Measurements from ENCODE around the gene ERICH4. TPM values are rescaled to one million over a fixed set of nuclear protein-coding genes. Genes with fewer than 3 reads are reported as not detected.

Gene ERICH4
- total RNA-seq, 4 donors from 2014 or later: not detected

GRCh38 chr19:41413947-41414346, 29.0 kb upstream of the ERICH4 start:
- 79 to 80% methylated on average over 1 to 7 of the region's 10 CpGs for WGBS, 2 donors (ENCODE audit: low coverage in 1 of 2)
- ATAC-seq: no peak
- H3K36me3 ChIP-seq: peaks cover 0 to 87% of the 10 kb centered on the region in 2 donors
- TF ChIP-seq, protein P1, sequence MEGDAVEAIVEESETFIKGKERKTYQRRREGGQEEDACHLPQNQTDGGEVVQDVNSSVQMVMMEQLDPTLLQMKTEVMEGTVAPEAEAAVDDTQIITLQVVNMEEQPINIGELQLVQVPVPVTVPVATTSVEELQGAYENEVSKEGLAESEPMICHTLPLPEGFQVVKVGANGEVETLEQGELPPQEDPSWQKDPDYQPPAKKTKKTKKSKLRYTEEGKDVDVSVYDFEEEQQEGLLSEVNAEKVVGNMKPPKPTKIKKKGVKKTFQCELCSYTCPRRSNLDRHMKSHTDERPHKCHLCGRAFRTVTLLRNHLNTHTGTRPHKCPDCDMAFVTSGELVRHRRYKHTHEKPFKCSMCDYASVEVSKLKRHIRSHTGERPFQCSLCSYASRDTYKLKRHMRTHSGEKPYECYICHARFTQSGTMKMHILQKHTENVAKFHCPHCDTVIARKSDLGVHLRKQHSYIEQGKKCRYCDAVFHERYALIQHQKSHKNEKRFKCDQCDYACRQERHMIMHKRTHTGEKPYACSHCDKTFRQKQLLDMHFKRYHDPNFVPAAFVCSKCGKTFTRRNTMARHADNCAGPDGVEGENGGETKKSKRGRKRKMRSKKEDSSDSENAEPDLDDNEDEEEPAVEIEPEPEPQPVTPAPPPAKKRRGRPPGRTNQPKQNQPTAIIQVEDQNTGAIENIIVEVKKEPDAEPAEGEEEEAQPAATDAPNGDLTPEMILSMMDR (IDR thresholded peaks at IDR 0.05): no peak
- TF ChIP-seq POLR2A (IDR thresholded peaks at IDR 0.05): no peak
- no peak for TF ChIP-seq EP300 (IDR thresholded peaks at IDR 0.05)
- no peak for TF ChIP-seq POLR2AphosphoS5 (IDR thresholded peaks at IDR 0.05)
- no peaks in the 10 kb centered on the region for H3K27me3 ChIP-seq
- no peak overlapping the region for H3K4me3 ChIP-seq
- peaks cover 0 to 32% (median 4%) of the 10 kb centered on the region in 3 donors for H3K4me1 ChIP-seq
- H3K9me3 ChIP-seq: no peaks in the 10 kb centered on the region
- no peak overlapping the region for H3K27ac ChIP-seq

DNA sequence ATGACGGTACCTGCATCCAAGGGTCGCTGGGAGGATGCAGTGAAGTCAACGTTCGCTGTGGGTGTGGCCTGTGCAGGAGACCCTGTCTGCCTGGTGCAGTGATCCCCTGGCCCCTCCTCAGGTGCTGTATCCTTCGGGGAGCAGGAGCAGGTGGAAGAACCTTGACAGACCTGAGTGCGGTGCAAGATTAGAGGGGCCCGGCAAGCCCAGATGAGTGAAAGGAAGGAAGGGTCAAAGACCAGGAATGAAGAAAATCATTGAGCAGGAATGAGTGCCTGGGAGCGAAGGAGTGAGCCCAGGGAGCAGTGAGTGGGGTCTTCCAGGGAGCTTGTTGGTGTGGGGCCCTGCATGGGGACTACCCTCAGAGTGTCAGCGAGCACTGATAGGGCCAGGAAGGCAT, 28.5 kb upstream of the ERICH4 start:
- WGBS, 2 donors (ENCODE audit: low coverage in 1 of 2): 84 to 93% methylated on average over 5 to 8 of the region's 9 CpGs
- no peak overlapping the region for H3K27ac ChIP-seq
- no peaks in the 10 kb centered on the region for H3K9me3 ChIP-seq
- no peak overlapping the region for H3K4me3 ChIP-seq
- TF ChIP-seq POLR2AphosphoS5 (IDR thresholded peaks at IDR 0.05): no peak
- TF ChIP-seq, protein P1 (IDR thresholded peaks at IDR 0.05): no peak
- TF ChIP-seq POLR2A (IDR thresholded peaks at IDR 0.05): no peak
- no peak for TF ChIP-seq EP300 (IDR thresholded peaks at IDR 0.05)
- H3K27me3 ChIP-seq: no peaks in the 10 kb centered on the region
- peaks cover 0 to 27% (median 4%) of the 10 kb centered on the region in 3 donors for H3K4me1 ChIP-seq
- peaks cover 0 to 92% of the 10 kb centered on the region in 2 donors for H3K36me3 ChIP-seq
- ATAC-seq: no peak

GRCh38 chr19:41415154-41415571, 27.8 kb upstream of the ERICH4 start:
- no peak overlapping the region for H3K27ac ChIP-seq
- peaks cover 0 to 20% (median 2%) of the 10 kb centered on the region in 3 donors for H3K4me1 ChIP-seq
- no peak overlapping the region for H3K4me3 ChIP-seq
- no peaks in the 10 kb centered on the region for H3K9me3 ChIP-seq
- no peaks in the 10 kb centered on the region for H3K27me3 ChIP-seq
- WGBS, 2 donors (ENCODE audit: low coverage in 1 of 2): 100% methylated on average over 1 to 2 of the region's 9 CpGs
- ATAC-seq: no peak
- TF ChIP-seq POLR2A (IDR thresholded peaks at IDR 0.05): no peak
- no peak for TF ChIP-seq EP300 (IDR thresholded peaks at IDR 0.05)
- TF ChIP-seq, protein P1 (IDR thresholded peaks at IDR 0.05): no peak
- H3K36me3 ChIP-seq: peaks cover 0 to 99% of the 10 kb centered on the region in 2 donors

DNA sequence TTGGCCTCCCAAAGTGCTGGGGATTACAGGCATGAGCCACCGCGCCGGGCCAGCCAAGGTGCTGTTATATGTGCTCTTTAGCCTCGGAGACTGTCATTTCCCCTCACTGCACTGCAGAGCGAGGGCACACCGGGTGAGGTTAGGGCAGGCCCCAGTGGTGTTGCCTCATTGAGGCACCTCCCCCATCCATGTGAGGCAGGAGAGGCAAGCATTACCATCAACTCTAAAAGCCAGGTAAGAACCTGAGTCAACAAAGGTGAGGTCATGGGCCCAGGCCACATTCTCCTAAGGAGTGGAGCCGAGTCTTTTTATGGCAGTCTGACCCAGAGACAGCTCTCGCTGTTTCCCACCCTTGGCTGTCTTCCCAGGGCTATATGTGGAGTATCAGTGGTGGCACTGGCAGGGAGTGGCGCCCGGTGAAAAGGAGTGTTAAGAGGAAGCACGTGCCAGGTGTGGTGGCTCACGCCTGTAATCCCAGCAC, 26.7 kb upstream of the ERICH4 start:
- Histone ChIP-seq H3K4me1 (peaks cover 0 to 9% (median 0%) of the 10 kb centered on the region in 3 donors), H3K4me3 (no peak overlapping the region), H3K27ac (no peak overlapping the region), H3K27me3 (no peaks in the 10 kb centered on the region), H3K36me3 (peaks cover 0 to 100% of the 10 kb centered on the region in 2 donors), H3K9me3 (no peaks in the 10 kb centered on the region)
- WGBS, 2 donors (ENCODE audit: low coverage in 1 of 2): no CpG with 5 or more reads among the region's 12 CpGs
- TF ChIP-seq EP300 (IDR thresholded peaks at IDR 0.05): no peak
- no peak for TF ChIP-seq POLR2A (IDR thresholded peaks at IDR 0.05)
- TF ChIP-seq, protein P1 (IDR thresholded peaks at IDR 0.05): no peak
- TF ChIP-seq POLR2AphosphoS5 (IDR thresholded peaks at IDR 0.05): no peak
- no peak for ATAC-seq

DNA sequence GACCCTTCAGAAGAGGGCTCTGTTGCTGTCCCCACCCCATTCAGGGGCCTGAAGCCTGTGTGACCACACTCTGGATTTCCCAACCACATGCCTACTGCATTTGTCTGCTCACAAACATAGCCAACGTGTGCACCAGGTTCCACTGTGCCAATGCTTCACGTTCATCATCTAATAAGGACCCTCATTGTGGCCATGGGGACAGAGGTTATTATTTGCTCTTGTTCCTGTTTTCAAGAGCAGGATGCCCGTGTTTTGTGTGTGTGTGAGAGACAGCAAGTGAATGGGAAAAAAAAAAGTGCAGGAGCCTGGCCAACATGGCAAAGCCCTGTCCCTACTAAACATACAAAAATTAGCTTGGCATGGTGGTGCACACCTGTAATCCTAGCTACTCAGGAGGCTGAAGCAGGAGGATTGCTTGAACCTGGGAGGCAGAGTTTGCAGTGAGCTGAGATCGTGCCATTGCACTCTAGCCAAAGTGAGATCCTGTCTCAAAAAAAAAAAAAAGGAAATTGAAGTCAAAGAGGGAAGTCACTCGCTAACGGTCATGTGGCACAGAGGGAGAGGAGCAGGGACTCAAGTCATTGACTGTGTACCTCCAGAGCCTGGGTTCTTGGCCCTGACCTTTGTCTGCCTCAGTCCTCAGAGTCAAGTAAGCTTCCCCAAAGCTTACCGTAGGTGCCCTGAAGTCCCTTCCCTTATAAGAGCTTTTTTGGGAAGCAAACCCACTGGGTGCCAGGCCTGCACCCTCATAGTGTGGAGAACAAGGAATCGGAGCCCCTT, 22.7 kb upstream of the ERICH4 start:
- no peak for ATAC-seq
- Histone ChIP-seq H3K9me3 (no peaks in the 10 kb centered on the region), H3K27me3 (no peaks in the 10 kb centered on the region), H3K36me3 (peaks cover 0 to 100% of the 10 kb centered on the region in 2 donors), H3K27ac (peak overlapping the region in 2 of 4 donors; percentile 1 to 26), H3K4me1 (peaks cover 0 to 4% (median 0%) of the 10 kb centered on the region in 3 donors), H3K4me3 (no peak overlapping the region)
- WGBS, 2 donors (ENCODE audit: low coverage in 1 of 2): 60 to 80% methylated on average over 5 to 6 of the region's 8 CpGs
- TF ChIP-seq POLR2A (IDR thresholded peaks at IDR 0.05) (no peak), POLR2AphosphoS5 (IDR thresholded peaks at IDR 0.05) (no peak), EP300 (IDR thresholded peaks at IDR 0.05) (no peak)
- TF ChIP-seq, protein P1 (IDR thresholded peaks at IDR 0.05): no peak

All from gastroesophageal sphincter (tissue), 4 donors.